Measurements from ENCODE around the gene ATF5. TPM values are rescaled to one million over a fixed set of nuclear protein-coding genes. Genes with fewer than 3 reads are reported as not detected.

Gene ATF5
- total RNA-seq, 2 experiments from 2014 or later, result 16.3 to 19.1 TPM

DNA sequence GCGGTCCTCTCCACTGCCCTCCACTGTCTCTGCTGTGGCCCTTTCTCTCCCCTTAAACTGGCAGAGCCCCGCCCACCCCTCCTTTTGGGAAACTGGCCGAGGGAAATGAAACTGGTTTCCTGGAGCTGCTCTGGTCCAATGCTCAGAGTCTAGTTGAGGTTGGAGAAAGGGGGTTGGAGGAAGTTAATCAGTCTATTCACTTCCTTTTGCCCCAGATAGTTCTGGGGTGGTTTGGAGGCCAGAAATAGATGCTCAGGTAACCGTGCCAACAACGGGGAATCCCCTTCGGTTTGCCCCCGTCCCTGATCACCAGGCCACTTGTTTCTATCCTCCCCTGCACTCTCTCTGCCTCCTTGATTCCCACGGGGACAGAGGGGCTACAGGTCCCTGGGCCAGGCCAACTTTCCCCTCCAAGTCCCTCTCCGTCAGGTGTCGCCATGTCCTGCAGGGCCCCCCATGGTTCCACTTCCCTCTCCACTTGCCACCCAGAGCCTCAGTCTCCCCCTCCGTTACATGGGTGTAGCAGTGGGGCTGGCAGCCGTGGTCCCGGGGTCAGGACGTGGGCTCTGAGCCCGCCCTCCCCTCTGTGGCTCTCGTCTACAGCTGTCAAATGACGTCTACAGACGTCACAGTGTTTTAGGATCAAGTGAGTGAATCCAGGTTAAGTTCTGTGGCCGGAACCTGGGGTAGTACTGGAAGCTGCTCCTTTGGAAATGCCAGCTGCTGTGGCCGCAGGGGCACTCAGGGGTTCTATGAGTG, 32.0 kb upstream of the ATF5 start, which contains the start of gene IL4I1:
TSS of gene IL4I1 (minus strand) at position 25 of the 759 bp plus-strand sequence. CDS start 727 bp downstream, outside the sequence.
- intact Hi-C loops (cut with DNase I, micrococcal nuclease), result loop anchor here in 1 of 2 experiments (5.0 kb wide), 1 partner anchor 35 kb away; no protein-coding TSS in a partner anchor
- Histone ChIP-seq H3K9me3 (ENCODE audit: control insufficient read depth in 1 of 2, insufficient read depth in 1 of 2, low read length in 2 of 2) (no peaks in the 10 kb centered on the region), H3K4me1 (ENCODE audit: insufficient read depth, low read length) (peaks cover 46% of the 10 kb centered on the region), H3K27me3 (ENCODE audit: control insufficient read depth in 1 of 2, insufficient read depth in 2 of 2, low read length in 2 of 2) (no peaks in the 10 kb centered on the region), H3K27ac (ENCODE audit: low read depth in 1 of 2, low read length in 2 of 2) (peak within 1 kb of the TSS; percentile 80 to 99), H3K36me3 (ENCODE audit: insufficient read depth, low read length) (no peaks in the 10 kb centered on the region), H3K4me3 (ENCODE audit: low read length) (peak within 1 kb of the TSS; percentile 48)
- no peaks in the 10 kb centered on the region for H3K9me3 Mint-ChIP-seq
- TF ChIP-seq, protein P1, sequence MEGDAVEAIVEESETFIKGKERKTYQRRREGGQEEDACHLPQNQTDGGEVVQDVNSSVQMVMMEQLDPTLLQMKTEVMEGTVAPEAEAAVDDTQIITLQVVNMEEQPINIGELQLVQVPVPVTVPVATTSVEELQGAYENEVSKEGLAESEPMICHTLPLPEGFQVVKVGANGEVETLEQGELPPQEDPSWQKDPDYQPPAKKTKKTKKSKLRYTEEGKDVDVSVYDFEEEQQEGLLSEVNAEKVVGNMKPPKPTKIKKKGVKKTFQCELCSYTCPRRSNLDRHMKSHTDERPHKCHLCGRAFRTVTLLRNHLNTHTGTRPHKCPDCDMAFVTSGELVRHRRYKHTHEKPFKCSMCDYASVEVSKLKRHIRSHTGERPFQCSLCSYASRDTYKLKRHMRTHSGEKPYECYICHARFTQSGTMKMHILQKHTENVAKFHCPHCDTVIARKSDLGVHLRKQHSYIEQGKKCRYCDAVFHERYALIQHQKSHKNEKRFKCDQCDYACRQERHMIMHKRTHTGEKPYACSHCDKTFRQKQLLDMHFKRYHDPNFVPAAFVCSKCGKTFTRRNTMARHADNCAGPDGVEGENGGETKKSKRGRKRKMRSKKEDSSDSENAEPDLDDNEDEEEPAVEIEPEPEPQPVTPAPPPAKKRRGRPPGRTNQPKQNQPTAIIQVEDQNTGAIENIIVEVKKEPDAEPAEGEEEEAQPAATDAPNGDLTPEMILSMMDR (IDR thresholded peaks at IDR 0.05), result no peak
- peak; percentile 31 to 94 (median 51) for DNase-seq
- H3K4me1 Mint-ChIP-seq (ENCODE audit: low read depth), result peaks cover 37% of the 10 kb centered on the region
- peak within 1 kb of the TSS; percentile 95 for H3K27ac Mint-ChIP-seq
- ChIA-PET CTCF (no interaction called here), POLR2A (interaction anchor here (1.0 to 3.0 kb wide), 4 partner anchors 17 to 33 kb away, joined by 3 to 19 read pairs (median 9); partner anchors contain the start of genes AKT1S1, ATF5, NUP62 and TBC1D17)
- no peaks in the 10 kb centered on the region for H3K27me3 Mint-ChIP-seq
- ATAC-seq (ENCODE audit: poor library complexity), result peak; percentile 71
- peak within 1 kb of the TSS; percentile 85 for H3K4me3 Mint-ChIP-seq
- no peaks in the 10 kb centered on the region for H3K36me3 Mint-ChIP-seq (ENCODE audit: low read depth)

GRCh38 chr19:49904136-49904535, 24.9 kb upstream of the ATF5 start:
- TF ChIP-seq, protein P1 (IDR thresholded peaks at IDR 0.05), result no peak
- no peak overlapping the region for H3K27ac Mint-ChIP-seq
- no peaks in the 10 kb centered on the region for H3K27me3 Mint-ChIP-seq
- ChIA-PET CTCF (interaction anchor here (0.6 kb wide), 1 partner anchor 511 kb away, joined by 3 read pairs; no protein-coding TSS in a partner anchor), POLR2A (no interaction called here)
- H3K9me3 Mint-ChIP-seq, result no peaks in the 10 kb centered on the region
- intact Hi-C loops (cut with DNase I, micrococcal nuclease), result no loop called here
- H3K27ac ChIP-seq (ENCODE audit: low read depth in 1 of 2, low read length in 2 of 2), result no peak overlapping the region
- H3K27me3 ChIP-seq (ENCODE audit: control insufficient read depth in 1 of 2, insufficient read depth in 2 of 2, low read length in 2 of 2), result no peaks in the 10 kb centered on the region
- peaks cover 3% of the 10 kb centered on the region for H3K4me1 ChIP-seq (ENCODE audit: insufficient read depth, low read length)
- no peak for ATAC-seq (ENCODE audit: poor library complexity)
- H3K4me1 Mint-ChIP-seq (ENCODE audit: low read depth), result peaks cover 6% of the 10 kb centered on the region
- H3K4me3 ChIP-seq (ENCODE audit: low read length), result no peak overlapping the region
- peaks cover 16% of the 10 kb centered on the region for H3K36me3 Mint-ChIP-seq (ENCODE audit: low read depth)
- peaks cover 27% of the 10 kb centered on the region for H3K36me3 ChIP-seq (ENCODE audit: insufficient read depth, low read length)
- no peaks in the 10 kb centered on the region for H3K9me3 ChIP-seq (ENCODE audit: control insufficient read depth in 1 of 2, insufficient read depth in 1 of 2, low read length in 2 of 2)
- DNase-seq, result no peak
- no peak overlapping the region for H3K4me3 Mint-ChIP-seq

DNA sequence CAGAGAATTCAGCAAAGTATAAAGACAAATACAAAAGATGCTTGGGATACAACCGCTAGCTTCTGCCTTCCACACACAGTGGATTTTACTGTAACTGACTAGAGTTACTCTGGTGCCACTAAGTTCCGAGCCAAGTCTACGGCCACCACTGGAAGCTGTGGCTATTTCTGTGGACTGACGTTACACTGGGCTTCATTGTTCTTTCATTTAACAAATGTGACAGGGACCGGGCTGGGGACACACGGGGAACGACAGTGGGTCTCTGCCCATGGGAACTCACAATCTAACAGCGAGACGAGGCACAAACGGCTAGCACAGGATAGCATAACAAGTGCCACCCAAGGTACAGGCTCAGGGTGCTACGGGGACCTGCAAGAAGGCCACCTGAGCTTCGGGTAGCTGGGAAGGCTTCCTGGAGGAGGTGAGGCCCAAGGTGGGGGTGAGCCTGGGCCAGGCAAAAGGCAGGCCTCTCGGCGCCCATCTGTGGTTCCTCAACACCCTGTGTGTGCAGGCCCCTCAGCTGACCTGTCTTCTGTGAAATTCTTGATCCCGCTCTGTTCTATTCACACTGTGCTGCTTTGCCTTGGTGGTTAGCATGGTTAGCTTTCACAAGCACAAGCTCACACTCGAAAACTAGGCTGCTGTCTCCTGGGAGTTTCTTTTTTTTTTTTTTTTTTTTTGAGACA, 22.0 kb upstream of the ATF5 start:
- ATAC-seq (ENCODE audit: poor library complexity) (no peak), DNase-seq (no peak)
- ChIA-PET POLR2A (interaction anchor here (0.9 kb wide), 1 partner anchor 8 kb away, joined by 3 read pairs; no protein-coding TSS in a partner anchor), CTCF (interaction anchor here (2.1 kb wide), 1 partner anchor 17 kb away, joined by 5 read pairs; no protein-coding TSS in a partner anchor)
- Mint-ChIP-seq H3K27me3 (no peaks in the 10 kb centered on the region), H3K9me3 (no peaks in the 10 kb centered on the region), H3K4me3 (no peak overlapping the region), H3K36me3 (ENCODE audit: low read depth) (peaks cover 34% of the 10 kb centered on the region), H3K27ac (no peak overlapping the region), H3K4me1 (ENCODE audit: low read depth) (peaks cover 17% of the 10 kb centered on the region)
- intact Hi-C loops (cut with DNase I, micrococcal nuclease), result no loop called here
- Histone ChIP-seq H3K9me3 (ENCODE audit: control insufficient read depth in 1 of 2, insufficient read depth in 1 of 2, low read length in 2 of 2) (no peaks in the 10 kb centered on the region), H3K4me3 (ENCODE audit: low read length) (no peak overlapping the region), H3K27me3 (ENCODE audit: control insufficient read depth in 1 of 2, insufficient read depth in 2 of 2, low read length in 2 of 2) (no peaks in the 10 kb centered on the region), H3K4me1 (ENCODE audit: insufficient read depth, low read length) (peaks cover 15% of the 10 kb centered on the region), H3K36me3 (ENCODE audit: insufficient read depth, low read length) (peaks cover 35% of the 10 kb centered on the region), H3K27ac (ENCODE audit: low read depth in 1 of 2, low read length in 2 of 2) (no peak overlapping the region)
- TF ChIP-seq, protein P1 (IDR thresholded peaks at IDR 0.05), result no peak
